BE2C (cell line): ENCODE data around the gene PCSK6.

Experiments
- DNase-seq: peaks from one replicate; pipeline ENCODE4 v3.0.0-alpha.2; 2020
- H3K27me3 ChIP-seq: fragments of 250-450 bp; sonication (Bioruptor Pico); 2 replicates; pipeline ENCODE4 v1.5.1; 2020; ENCODE audit warnings: mild to moderate bottlenecking
- H3K36me3 ChIP-seq: fragments of 250-450 bp; sonication (Bioruptor Pico); 2 replicates; pipeline ENCODE4 v1.5.1; 2020; ENCODE audit warnings: mild to moderate bottlenecking
- H3K4me1 ChIP-seq: fragments of 250-450 bp; sonication (Bioruptor Pico); 2 replicates; pipeline ENCODE4 v1.5.1; 2020
- H3K4me3 ChIP-seq: 2 replicates; pipeline ENCODE4 v1.5.1; 2011; ENCODE audit warnings: low read depth, low read length
- H3K9me3 ChIP-seq: fragments of 250-450 bp; sonication (Bioruptor Pico); 2 replicates; pipeline ENCODE4 v1.5.1; 2020
- CTCF ChIP-seq: IDR thresholded peaks from 2 replicates; pipeline ENCODE4 v1.5.1; 2012; ENCODE audit warnings: mild to moderate bottlenecking, low read depth, low read length

PCSK6 gene

GRCh38 chr15:101306341-101307047, 183.0 kb downstream of the PCSK6 start:
- TF ChIP-seq CTCF = no peak
- Histone ChIP-seq H3K27me3 (no peaks in the 10 kb centered on the region), H3K4me1 (no peaks in the 10 kb centered on the region), H3K36me3 (no peaks in the 10 kb centered on the region), H3K9me3 (no peaks in the 10 kb centered on the region), H3K4me3 (no peak overlapping the region)
- DNase-seq = no peak

GRCh38 chr15:101305820-101306255, 183.7 kb downstream of the PCSK6 start:
- Histone ChIP-seq H3K4me1 (no peaks in the 10 kb centered on the region), H3K27me3 (no peaks in the 10 kb centered on the region), H3K36me3 (no peaks in the 10 kb centered on the region), H3K9me3 (no peaks in the 10 kb centered on the region), H3K4me3 (no peak overlapping the region)
- no peak for DNase-seq
- TF ChIP-seq CTCF = no peak

- DNase-seq = no peak
- H3K4me3 ChIP-seq = no peak overlapping the region
- no peaks in the 10 kb centered on the region for H3K36me3 ChIP-seq
- no peaks in the 10 kb centered on the region for H3K9me3 ChIP-seq
- TF ChIP-seq CTCF = no peak
- no peaks in the 10 kb centered on the region for H3K4me1 ChIP-seq
- H3K27me3 ChIP-seq = no peaks in the 10 kb centered on the region
Measured at GRCh38 chr15:101303408-101303807, 186.1 kb downstream of the PCSK6 start.

- no peak for DNase-seq
- H3K4me3 ChIP-seq = no peak overlapping the region
- H3K36me3 ChIP-seq = peaks cover 15% of the 10 kb centered on the region
- H3K9me3 ChIP-seq = no peaks in the 10 kb centered on the region
- no peak for TF ChIP-seq CTCF
- H3K27me3 ChIP-seq = no peaks in the 10 kb centered on the region
- H3K4me1 ChIP-seq = no peaks in the 10 kb centered on the region
Measured at GRCh38 chr15:101296418-101297405, 192.8 kb downstream of the PCSK6 start.

- Histone ChIP-seq H3K4me3 (peak overlapping the region; percentile 99), H3K27me3 (no peaks in the 10 kb centered on the region), H3K9me3 (no peaks in the 10 kb centered on the region), H3K36me3 (peaks cover 18% of the 10 kb centered on the region), H3K4me1 (no peaks in the 10 kb centered on the region)
- DNase-seq = no peak
- TF ChIP-seq CTCF = no peak
Measured at GRCh38 chr15:101295607-101296161, 193.8 kb downstream of the PCSK6 start.
